HL-60 (cell line): ENCODE results near the gene GPX1.
"Not testable (repeated sequence)": the region's sequence is repeated elsewhere in the genome, so short reads cannot be mapped to it uniquely, and the experiment has no call there.

Experiments
- DNase-seq, 2 experiments: peaks; one replicate each; pipeline ENCODE4 v3.0.0-alpha.2; 2010 to 2020; ENCODE audit warnings: low read depth in 1 of 2, low spot score in 1 of 2
- H3K27ac ChIP-seq: fragments of 250-450 bp; sonication (Bioruptor Pico); replicated peaks from 2 replicates; pipeline ENCODE4 v1.5.1; 2020; ENCODE audit warnings: mild to moderate bottlenecking, moderate library complexity
- H3K27me3 ChIP-seq: fragments of 250-450 bp; sonication (Bioruptor Pico); 2 replicates; pipeline ENCODE4 v1.5.1; 2021; ENCODE audit warnings: mild to moderate bottlenecking, moderate library complexity; ENCODE audit not compliant: insufficient read depth, poor library complexity, severe bottlenecking
- H3K4me3 ChIP-seq: replicated peaks from 2 replicates; pipeline ENCODE4 v1.5.1; 2011; ENCODE audit warnings: mild to moderate bottlenecking, control low read depth, low read length; ENCODE audit not compliant: insufficient read depth
- CTCF ChIP-seq: IDR thresholded peaks from one replicate; pipeline ENCODE4 v1.5.1; 2011; ENCODE audit warnings: low read length, control low read depth, inconsistent platforms; ENCODE audit not compliant: insufficient read depth
- GABPA ChIP-seq: IDR thresholded peaks from 2 replicates; pipeline ENCODE4 v1.6.1; 2012; ENCODE audit warnings: low read depth
- POLR2AphosphoS5 ChIP-seq: IDR thresholded peaks from 2 replicates; pipeline ENCODE4 v1.6.1; 2012; ENCODE audit warnings: low read depth
- SPI1 ChIP-seq: IDR thresholded peaks from 2 replicates; pipeline ENCODE4 v1.6.1; 2012; ENCODE audit warnings: low read depth, mild to moderate bottlenecking, borderline replicate concordance
- TF ChIP-seq, protein P1 (sequence below): IDR thresholded peaks from 2 replicates; pipeline ENCODE4 v1.6.1; 2012; ENCODE audit warnings: low read depth; ENCODE audit not compliant: insufficient replicate concordance

Gene GPX1

GRCh38 chr3:49362561-49362960, 4.4 kb upstream of the GPX1 start:
- H3K4me3 ChIP-seq = no peak overlapping the region
- DNase-seq = no peak
- TF ChIP-seq CTCF = no peak
- H3K27me3 ChIP-seq = no peaks in the 10 kb centered on the region
- no peak overlapping the region for H3K27ac ChIP-seq

- no peak overlapping the region; the same call in 1 of the 2 replicates for H3K27ac ChIP-seq
- H3K27me3 ChIP-seq = no peaks in the 10 kb centered on the region
- no peak for DNase-seq
- no peak for TF ChIP-seq SPI1
- no peak for TF ChIP-seq POLR2AphosphoS5
- TF ChIP-seq CTCF = no peak
- no peak for TF ChIP-seq GABPA
- TF ChIP-seq, protein P1, sequence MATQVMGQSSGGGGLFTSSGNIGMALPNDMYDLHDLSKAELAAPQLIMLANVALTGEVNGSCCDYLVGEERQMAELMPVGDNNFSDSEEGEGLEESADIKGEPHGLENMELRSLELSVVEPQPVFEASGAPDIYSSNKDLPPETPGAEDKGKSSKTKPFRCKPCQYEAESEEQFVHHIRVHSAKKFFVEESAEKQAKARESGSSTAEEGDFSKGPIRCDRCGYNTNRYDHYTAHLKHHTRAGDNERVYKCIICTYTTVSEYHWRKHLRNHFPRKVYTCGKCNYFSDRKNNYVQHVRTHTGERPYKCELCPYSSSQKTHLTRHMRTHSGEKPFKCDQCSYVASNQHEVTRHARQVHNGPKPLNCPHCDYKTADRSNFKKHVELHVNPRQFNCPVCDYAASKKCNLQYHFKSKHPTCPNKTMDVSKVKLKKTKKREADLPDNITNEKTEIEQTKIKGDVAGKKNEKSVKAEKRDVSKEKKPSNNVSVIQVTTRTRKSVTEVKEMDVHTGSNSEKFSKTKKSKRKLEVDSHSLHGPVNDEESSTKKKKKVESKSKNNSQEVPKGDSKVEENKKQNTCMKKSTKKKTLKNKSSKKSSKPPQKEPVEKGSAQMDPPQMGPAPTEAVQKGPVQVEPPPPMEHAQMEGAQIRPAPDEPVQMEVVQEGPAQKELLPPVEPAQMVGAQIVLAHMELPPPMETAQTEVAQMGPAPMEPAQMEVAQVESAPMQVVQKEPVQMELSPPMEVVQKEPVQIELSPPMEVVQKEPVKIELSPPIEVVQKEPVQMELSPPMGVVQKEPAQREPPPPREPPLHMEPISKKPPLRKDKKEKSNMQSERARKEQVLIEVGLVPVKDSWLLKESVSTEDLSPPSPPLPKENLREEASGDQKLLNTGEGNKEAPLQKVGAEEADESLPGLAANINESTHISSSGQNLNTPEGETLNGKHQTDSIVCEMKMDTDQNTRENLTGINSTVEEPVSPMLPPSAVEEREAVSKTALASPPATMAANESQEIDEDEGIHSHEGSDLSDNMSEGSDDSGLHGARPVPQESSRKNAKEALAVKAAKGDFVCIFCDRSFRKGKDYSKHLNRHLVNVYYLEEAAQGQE = no peak
- no peak overlapping the region for H3K4me3 ChIP-seq
These were observed 1.5 kb upstream of the GPX1 start for GRCh38 chr3:49359623-49360022.

DNA sequence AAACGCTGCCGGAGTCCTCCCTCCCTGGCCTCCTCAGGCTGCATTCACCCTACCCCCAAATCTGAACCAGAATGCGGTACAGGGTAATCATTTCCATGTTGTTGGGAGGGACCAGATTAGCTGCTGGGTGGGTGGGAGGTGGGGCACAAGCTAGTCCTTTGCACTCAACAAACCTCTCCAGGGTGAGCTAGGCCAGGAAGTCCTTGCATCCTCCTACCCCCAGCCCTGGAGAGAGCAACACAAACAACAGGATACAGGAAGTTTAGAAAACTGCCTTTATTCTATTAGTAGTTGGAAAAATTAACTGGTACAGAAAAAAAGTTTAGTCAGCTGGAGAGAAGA, 702 bp upstream of the GPX1 start:
- H3K4me3 ChIP-seq = peak overlapping the region; percentile 51
- no peak for DNase-seq
- TF ChIP-seq, protein P1 = no peak
- TF ChIP-seq CTCF (no peak), GABPA (no peak), SPI1 (no peak), POLR2AphosphoS5 (no peak)

GRCh38 chr3:49357443-49358216, 523 bp downstream of the GPX1 start:
- peak overlapping the region; percentile 92 for H3K27ac ChIP-seq
- peak; percentile 22 to 74 for DNase-seq
- H3K27me3 ChIP-seq = not testable (repeated sequence)
- H3K4me3 ChIP-seq = peak overlapping the region; percentile 51

More for the DNA sequence above, 702 bp upstream of the GPX1 start:
- Histone ChIP-seq H3K27me3 (no peaks in the 10 kb centered on the region), H3K27ac (peak overlapping the region; percentile 92)

DNA sequence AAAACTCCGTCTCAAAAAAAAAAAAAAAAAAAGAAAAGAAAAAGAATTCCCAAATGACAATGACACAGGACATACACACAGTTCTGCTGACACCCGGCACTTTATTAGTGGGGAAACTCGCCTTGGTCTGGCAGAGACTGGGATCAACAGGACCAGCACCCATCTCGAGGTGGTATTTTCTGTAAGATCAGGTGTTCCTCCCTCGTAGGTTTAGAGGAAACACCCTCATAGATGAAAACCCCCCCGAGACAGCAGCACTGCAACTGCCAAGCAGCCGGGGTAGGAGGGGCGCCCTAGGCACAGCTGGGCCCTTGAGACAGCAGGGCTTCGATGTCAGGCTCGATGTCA, 1.1 kb downstream of the GPX1 start:
- not testable (repeated sequence) for H3K27me3 ChIP-seq, DNase-seq
- H3K4me3 ChIP-seq = peak overlapping the region; percentile 51
- peak overlapping the region; percentile 92 for H3K27ac ChIP-seq
